Chondrocyte (in vitro differentiated cells): ENCODE data around the gene SH3RF1. TPM values are rescaled to one million over a fixed set of nuclear protein-coding genes. Genes with fewer than 3 reads are reported as not detected.
"Not testable (repeated sequence)": the region's sequence is repeated elsewhere in the genome, so short reads cannot be mapped to it uniquely, and the experiment has no call there.

Source experiments
- DNase-seq: peaks from one replicate; pipeline ENCODE4 v3.0.0; 2021; ENCODE audit warnings: mixed read lengths, low spot score
- H3K27ac Mint-ChIP-seq: one replicate; pipeline ENCODE4 v1.8.0; 2021; ENCODE audit warnings: mild to moderate bottlenecking, moderate library complexity, mixed read lengths; ENCODE audit not compliant: unreplicated experiment
- H3K27me3 Mint-ChIP-seq: 2 replicates; pipeline ENCODE4 v1.8.0; 2021; ENCODE audit warnings: low read depth, mixed read lengths
- H3K36me3 Mint-ChIP-seq: 2 replicates; pipeline ENCODE4 v1.8.0; 2021; ENCODE audit warnings: low read depth, mixed read lengths
- H3K4me1 Mint-ChIP-seq: 2 replicates; pipeline ENCODE4 v1.8.0; 2021; ENCODE audit warnings: low read depth, mild to moderate bottlenecking, mixed read lengths
- H3K4me3 Mint-ChIP-seq: one replicate; pipeline ENCODE4 v1.8.0; 2021; ENCODE audit warnings: mild to moderate bottlenecking, moderate library complexity, mixed read lengths; ENCODE audit not compliant: unreplicated experiment
- H3K9me3 Mint-ChIP-seq: 2 replicates; pipeline ENCODE4 v1.8.0; 2021; ENCODE audit warnings: low read depth, mixed read lengths
- CTCF ChIP-seq: fragments of 200-600 bp; sonication (generic); IDR thresholded peaks from 2 replicates; pipeline ENCODE4 v1.5.0; 2021; ENCODE audit warnings: antibody characterized with exemption, mild to moderate bottlenecking, moderate library complexity
- total RNA-seq: library from RNA; stranded (reverse); gene quantifications from 3 replicates; pipeline ENCODE4 v1.2.1, GENCODE V29; 2021

Gene SH3RF1
- total RNA-seq, 1 donor from 2014 or later = 25.2 TPM

DNA sequence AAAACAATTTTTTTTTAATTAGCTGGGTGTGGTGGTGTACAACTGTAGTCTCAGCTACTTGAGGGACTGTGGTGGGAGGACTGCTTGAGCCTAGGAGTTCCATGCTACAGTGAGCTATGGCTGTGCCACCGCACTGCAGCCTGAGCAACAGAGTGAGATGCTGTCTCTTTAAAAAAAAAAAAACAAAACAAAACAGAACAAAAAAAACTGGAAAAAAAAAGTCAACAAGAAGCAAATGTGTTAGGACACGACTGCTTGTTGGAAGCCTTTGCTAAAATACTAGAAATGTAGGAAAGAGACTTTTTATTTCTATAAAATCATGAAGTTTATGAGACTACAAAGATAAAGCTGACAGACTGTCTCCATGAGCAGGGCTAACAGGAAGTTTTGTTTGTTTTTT lies 87.2 kb downstream of the SH3RF1 start:
- H3K9me3 Mint-ChIP-seq = no peaks in the 10 kb centered on the region
- no peak for DNase-seq
- H3K36me3 Mint-ChIP-seq = no peaks in the 10 kb centered on the region
- no peak for TF ChIP-seq CTCF
- no peaks in the 10 kb centered on the region for H3K27me3 Mint-ChIP-seq
- H3K27ac Mint-ChIP-seq = no peak overlapping the region
- peaks cover 43% of the 10 kb centered on the region for H3K4me1 Mint-ChIP-seq
- H3K4me3 Mint-ChIP-seq = no peak overlapping the region

DNA sequence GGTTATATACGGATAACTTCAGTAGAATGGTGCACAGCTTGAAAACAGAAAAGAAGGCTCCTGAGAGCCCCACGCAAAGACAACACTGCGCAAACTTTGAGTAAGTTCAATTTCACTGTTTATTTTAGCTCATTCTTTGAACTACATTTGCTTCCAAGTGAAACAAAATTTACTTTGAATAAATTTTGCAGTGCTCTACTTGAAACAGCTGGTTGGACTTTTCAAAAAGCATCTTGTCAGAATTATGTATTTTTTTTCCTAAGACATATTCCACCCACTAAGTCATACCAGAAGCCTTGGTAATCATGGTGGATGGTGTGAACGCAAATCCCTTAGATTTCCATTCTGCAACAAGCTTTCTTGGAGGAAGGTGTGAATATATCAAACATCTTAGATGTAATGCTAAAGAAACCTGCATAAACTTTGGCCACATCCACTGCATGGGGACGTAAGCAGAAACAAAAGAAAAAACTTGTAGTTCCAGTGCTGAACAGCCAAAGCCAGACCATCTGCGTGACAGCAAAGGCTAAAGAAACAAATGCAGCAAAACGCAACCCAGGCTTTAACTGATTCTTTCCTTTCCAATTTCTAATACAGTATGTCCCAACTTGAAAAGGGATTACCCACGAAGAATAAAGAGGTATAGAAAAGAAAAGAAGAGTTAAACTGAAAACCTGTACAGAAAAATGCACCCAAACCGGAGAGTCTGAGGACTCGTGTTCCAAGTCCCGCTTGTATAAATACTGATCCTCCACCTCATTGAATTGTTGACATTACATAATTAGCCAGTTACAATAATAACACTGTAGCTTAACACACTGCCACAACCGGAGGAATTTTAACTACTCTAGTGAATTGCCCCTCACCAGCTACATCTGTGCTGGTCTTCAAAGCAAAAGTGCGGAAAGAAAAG lies 90.9 kb downstream of the SH3RF1 start:
- no peak for DNase-seq
- Mint-ChIP-seq H3K4me1 (peaks cover 33% of the 10 kb centered on the region), H3K27ac (peak overlapping the region; percentile 90)

DNA sequence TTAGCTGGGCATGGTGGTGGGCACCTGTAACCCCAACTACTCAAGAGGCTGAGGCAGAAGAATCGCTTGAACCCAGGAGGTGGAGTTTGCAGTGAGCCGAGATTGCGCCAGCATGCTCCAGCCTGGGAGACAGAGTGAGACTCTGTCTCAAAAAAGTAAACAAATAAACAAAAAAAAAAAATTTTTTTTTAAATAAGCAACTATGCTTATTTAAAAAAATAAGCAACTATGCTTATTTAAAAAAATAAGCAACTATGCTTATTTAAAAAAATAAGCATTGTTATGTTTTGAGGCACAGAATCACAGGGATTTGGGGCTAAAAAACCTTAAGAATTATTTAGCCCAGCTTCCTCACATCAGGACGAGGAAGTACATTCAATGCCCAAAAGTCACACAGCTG lies 92.7 kb downstream of the SH3RF1 start:
- H3K27me3 Mint-ChIP-seq, H3K9me3 Mint-ChIP-seq, H3K36me3 Mint-ChIP-seq, H3K4me3 Mint-ChIP-seq, DNase-seq: not testable (repeated sequence)
- peaks cover 41% of the 10 kb centered on the region for H3K4me1 Mint-ChIP-seq
- H3K27ac Mint-ChIP-seq = peak overlapping the region; percentile 53

More for the DNA sequence above, 90.9 kb downstream of the SH3RF1 start:
- H3K9me3 Mint-ChIP-seq = no peaks in the 10 kb centered on the region
- H3K4me3 Mint-ChIP-seq = peak overlapping the region; percentile 36
- H3K36me3 Mint-ChIP-seq = no peaks in the 10 kb centered on the region
- TF ChIP-seq CTCF = no peak
- H3K27me3 Mint-ChIP-seq = no peaks in the 10 kb centered on the region

DNA sequence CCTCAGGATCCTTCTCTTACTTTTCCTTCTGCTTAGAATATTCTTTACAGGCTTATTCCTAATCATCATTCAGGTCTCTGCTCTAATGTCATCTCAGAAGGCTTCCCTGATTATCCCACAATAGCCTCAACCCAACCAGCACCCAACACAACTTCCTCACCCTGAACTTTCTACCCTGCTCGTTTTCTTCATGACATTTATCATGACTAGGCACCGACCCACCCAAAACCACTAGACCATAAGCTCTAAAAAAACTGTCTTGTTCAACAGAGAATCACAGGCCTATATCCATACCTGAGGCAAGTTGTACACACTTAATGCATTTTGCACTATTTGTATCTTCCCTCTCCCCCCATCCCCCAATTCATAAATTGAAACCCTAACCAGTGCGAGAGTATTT lies 95.3 kb downstream of the SH3RF1 start:
- no peak for DNase-seq
- Mint-ChIP-seq H3K9me3 (no peaks in the 10 kb centered on the region), H3K4me1 (peaks cover 51% of the 10 kb centered on the region), H3K4me3 (no peak overlapping the region), H3K36me3 (no peaks in the 10 kb centered on the region), H3K27me3 (no peaks in the 10 kb centered on the region), H3K27ac (no peak overlapping the region)
- TF ChIP-seq CTCF = no peak

DNA sequence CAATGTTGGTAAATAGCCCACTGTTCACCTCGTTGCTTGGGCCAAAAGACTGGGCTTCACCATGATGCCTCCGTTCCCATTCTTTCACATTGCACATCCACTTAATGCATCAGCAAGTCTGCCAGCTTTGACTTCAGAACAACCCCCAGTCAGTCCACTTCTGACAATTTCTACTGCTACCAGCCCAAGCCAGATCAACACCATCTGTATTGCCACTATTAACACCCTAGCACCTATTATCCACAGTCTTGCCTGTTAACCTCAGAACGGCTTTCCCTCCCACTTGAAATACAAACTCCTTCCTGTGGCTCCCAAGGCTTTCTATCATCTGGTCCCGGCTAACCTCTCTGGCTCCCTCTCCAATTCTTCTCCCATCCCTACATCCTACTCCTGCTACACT lies 95.7 kb downstream of the SH3RF1 start:
- no peak overlapping the region for H3K27ac Mint-ChIP-seq
- TF ChIP-seq CTCF = no peak
- no peak for DNase-seq
- H3K4me1 Mint-ChIP-seq = peaks cover 49% of the 10 kb centered on the region
- H3K9me3 Mint-ChIP-seq = no peaks in the 10 kb centered on the region
- H3K4me3 Mint-ChIP-seq = no peak overlapping the region
- no peaks in the 10 kb centered on the region for H3K36me3 Mint-ChIP-seq
- H3K27me3 Mint-ChIP-seq = no peaks in the 10 kb centered on the region

- Mint-ChIP-seq H3K36me3 (no peaks in the 10 kb centered on the region), H3K27me3 (no peaks in the 10 kb centered on the region), H3K27ac (no peak overlapping the region), H3K9me3 (no peaks in the 10 kb centered on the region), H3K4me3 (no peak overlapping the region), H3K4me1 (peaks cover 41% of the 10 kb centered on the region)
- TF ChIP-seq CTCF = no peak
- no peak for DNase-seq
These were observed 96.5 kb downstream of the SH3RF1 start for GRCh38 chr4:169174247-169174646.
